C4-2B (cell line): Measurements from ENCODE around the gene NLRP4.

Source experiments
- ZFX ChIP-seq: fragments of 450-650 bp; IDR thresholded peaks from 2 replicates; pipeline ENCODE4 v1.6.1; 2017
- TF ChIP-seq, protein P1 (sequence below): fragments of 450-650 bp; conservative IDR thresholded peaks from 2 replicates; pipeline ENCODE4 v1.5.1; 2017; ENCODE audit warnings: mild to moderate bottlenecking

GRCh38 chr19:55898911-55899310 lies 62.6 kb downstream of the NLRP4 start:
- TF ChIP-seq, protein P1, sequence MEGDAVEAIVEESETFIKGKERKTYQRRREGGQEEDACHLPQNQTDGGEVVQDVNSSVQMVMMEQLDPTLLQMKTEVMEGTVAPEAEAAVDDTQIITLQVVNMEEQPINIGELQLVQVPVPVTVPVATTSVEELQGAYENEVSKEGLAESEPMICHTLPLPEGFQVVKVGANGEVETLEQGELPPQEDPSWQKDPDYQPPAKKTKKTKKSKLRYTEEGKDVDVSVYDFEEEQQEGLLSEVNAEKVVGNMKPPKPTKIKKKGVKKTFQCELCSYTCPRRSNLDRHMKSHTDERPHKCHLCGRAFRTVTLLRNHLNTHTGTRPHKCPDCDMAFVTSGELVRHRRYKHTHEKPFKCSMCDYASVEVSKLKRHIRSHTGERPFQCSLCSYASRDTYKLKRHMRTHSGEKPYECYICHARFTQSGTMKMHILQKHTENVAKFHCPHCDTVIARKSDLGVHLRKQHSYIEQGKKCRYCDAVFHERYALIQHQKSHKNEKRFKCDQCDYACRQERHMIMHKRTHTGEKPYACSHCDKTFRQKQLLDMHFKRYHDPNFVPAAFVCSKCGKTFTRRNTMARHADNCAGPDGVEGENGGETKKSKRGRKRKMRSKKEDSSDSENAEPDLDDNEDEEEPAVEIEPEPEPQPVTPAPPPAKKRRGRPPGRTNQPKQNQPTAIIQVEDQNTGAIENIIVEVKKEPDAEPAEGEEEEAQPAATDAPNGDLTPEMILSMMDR, result no peak
- TF ChIP-seq ZFX, result no peak
